Memory B cell (primary cell): ENCODE measurements around the gene FXYD3.
"Not testable (repeated sequence)": the region's sequence is repeated elsewhere in the genome, so short reads cannot be mapped to it uniquely, and the experiment has no call there.

Experiments used
- ATAC-seq: fragments of 150-1000 bp; cut with Tn5 transposase; 2 replicates; pipeline ENCODE4 v1.10.0; 2021; ENCODE audit warnings: low read depth, mild to moderate bottlenecking, moderate library complexity
- DNase-seq, 2 donors: peaks; one replicate each; pipeline ENCODE4 v3.0.0; 2022; ENCODE audit warnings: low spot score in 2 of 2
- H3K27ac Mint-ChIP-seq: one replicate; pipeline ENCODE4 v1.8.0; 2022; ENCODE audit warnings: mild to moderate bottlenecking, moderate library complexity, mixed read lengths
- H3K27me3 Mint-ChIP-seq: one replicate; pipeline ENCODE4 v1.8.0; 2022; ENCODE audit warnings: mixed read lengths
- H3K36me3 Mint-ChIP-seq: one replicate; pipeline ENCODE4 v1.8.0; 2022; ENCODE audit warnings: mild to moderate bottlenecking, mixed read lengths
- H3K4me1 Mint-ChIP-seq: one replicate; pipeline ENCODE4 v1.8.0; 2022; ENCODE audit warnings: mixed read lengths
- H3K4me3 Mint-ChIP-seq: one replicate; pipeline ENCODE4 v1.8.0; 2022; ENCODE audit warnings: mild to moderate bottlenecking, moderate library complexity, mixed read lengths
- H3K9me3 Mint-ChIP-seq: one replicate; pipeline ENCODE4 v1.8.0; 2022; ENCODE audit warnings: mixed read lengths

Gene FXYD3

DNA sequence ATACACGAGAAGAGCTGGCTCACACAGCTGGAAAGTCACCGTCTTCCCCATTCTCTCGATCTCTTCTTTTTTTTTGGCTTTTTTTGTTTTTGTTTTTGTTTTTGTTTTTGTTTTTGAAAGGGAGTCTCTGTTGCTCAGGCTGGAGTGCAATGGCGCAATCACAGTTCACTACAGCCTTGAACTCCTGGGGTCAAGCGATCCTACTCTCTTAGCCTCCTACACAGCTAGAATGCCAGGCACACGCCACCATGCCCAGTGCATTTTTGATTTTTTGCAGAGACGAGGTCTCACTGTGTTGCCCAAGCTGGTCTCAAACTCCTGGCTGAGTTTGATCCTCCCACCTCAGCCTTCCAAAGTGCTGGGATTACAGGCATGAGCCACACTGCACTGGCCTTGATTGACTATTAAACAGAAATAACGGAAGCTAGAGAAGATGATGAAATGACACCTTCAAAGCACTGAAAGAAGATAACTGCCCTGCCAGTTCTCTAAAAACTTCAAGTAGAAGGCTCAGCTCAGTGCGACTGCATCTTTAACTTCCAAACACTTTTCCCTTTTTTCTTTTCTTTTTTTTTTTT lies 4.0 kb downstream of the FXYD3 start:
- DNase-seq = no peak
- H3K4me1 Mint-ChIP-seq = peaks cover 10% of the 10 kb centered on the region
- H3K4me3 Mint-ChIP-seq = no peak overlapping the region
- H3K9me3 Mint-ChIP-seq = no peaks in the 10 kb centered on the region
- ATAC-seq = no peak
- H3K27ac Mint-ChIP-seq = no peak overlapping the region
- no peaks in the 10 kb centered on the region for H3K36me3 Mint-ChIP-seq
- no peaks in the 10 kb centered on the region for H3K27me3 Mint-ChIP-seq

DNA sequence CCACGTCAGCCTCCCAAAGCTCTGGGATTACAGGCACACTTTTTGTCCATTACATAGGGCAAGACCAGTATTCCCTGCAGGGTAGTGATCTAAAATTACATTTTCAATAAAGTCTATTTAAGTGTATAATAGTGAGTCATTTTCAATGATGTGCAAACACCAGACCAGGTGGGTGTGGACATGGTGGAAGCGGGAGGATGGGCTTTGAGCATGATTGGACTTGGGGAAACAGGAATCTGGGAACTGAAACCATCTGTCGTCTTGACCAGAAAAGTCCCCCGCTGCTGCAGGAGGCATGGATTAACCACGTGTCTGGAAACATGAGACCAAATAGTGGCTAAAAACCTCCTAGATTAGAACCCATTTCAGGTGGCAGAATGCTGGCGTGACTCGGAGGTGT lies 4.9 kb downstream of the FXYD3 start:
- ATAC-seq (no peak), DNase-seq (no peak)
- H3K4me1 Mint-ChIP-seq = peaks cover 11% of the 10 kb centered on the region
- no peak overlapping the region for H3K27ac Mint-ChIP-seq
- H3K9me3 Mint-ChIP-seq = no peaks in the 10 kb centered on the region
- no peaks in the 10 kb centered on the region for H3K36me3 Mint-ChIP-seq
- H3K27me3 Mint-ChIP-seq = no peaks in the 10 kb centered on the region
- no peak overlapping the region for H3K4me3 Mint-ChIP-seq

DNA sequence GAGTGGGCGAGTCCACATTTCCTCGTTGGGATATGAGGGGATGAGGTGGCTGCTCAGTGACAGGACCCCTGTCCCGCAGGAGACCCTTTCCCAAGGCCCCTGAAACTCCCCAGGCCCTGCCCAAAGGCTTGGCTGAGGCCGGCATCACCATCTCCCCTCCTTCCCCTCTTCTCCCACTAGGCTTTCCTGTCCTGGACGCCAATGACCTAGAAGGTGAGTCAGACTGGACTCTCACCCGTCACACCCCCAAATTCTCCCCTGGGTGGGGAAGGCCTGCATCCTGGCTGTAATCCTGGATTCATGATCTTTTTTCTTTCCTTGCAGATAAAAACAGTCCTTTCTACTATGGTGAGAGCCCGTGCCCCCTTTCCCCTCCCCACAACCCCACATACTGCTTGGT lies 5.3 kb downstream of the FXYD3 start:
- Mint-ChIP-seq H3K27me3 (no peaks in the 10 kb centered on the region), H3K36me3 (no peaks in the 10 kb centered on the region), H3K9me3 (no peaks in the 10 kb centered on the region), H3K4me3 (no peak overlapping the region), H3K4me1 (peaks cover 11% of the 10 kb centered on the region), H3K27ac (no peak overlapping the region)
- no peak for ATAC-seq
- no peak for DNase-seq

DNA sequence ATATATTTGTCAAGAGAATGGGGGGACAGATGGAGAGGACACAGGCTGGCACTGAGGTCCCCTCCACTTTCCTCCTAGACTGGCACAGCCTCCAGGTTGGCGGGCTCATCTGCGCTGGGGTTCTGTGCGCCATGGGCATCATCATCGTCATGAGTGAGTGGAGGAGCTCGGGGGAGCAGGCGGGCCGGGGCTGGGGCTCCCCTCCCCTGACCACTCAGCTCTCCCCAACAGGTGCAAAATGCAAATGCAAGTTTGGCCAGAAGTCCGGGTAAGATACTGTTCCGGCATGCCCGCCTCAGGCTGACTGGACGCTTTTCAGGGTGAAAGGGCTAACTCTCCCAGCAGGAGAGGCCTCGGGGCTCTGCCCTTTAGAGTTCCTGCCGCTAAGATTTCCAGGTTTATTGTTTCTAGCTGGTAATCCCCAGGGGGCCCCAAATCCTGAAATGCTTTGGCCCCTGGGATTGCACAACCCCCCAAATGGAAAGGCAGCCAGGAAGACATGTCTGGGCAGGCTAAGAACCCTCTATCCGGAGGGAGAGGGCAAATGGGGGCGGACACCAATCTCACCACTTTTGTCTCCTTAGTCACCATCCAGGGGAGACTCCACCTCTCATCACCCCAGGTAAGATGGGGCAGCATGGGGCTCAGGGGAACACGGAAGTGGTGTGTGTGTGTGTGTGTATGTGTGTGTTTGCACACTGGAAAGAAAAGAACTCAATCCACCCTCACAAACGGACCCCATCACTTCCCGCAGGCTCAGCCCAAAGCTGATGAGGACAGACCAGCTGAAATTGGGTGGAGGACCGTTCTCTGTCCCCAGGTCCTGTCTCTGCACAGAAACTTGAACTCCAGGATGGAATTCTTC lies 7.3 kb downstream of the FXYD3 start:
- no peak overlapping the region for H3K4me3 Mint-ChIP-seq
- H3K36me3 Mint-ChIP-seq = no peaks in the 10 kb centered on the region
- ATAC-seq (no peak), DNase-seq (no peak)
- no peaks in the 10 kb centered on the region for H3K27me3 Mint-ChIP-seq
- peaks cover 11% of the 10 kb centered on the region for H3K4me1 Mint-ChIP-seq
- no peak overlapping the region for H3K27ac Mint-ChIP-seq
- no peaks in the 10 kb centered on the region for H3K9me3 Mint-ChIP-seq

DNA sequence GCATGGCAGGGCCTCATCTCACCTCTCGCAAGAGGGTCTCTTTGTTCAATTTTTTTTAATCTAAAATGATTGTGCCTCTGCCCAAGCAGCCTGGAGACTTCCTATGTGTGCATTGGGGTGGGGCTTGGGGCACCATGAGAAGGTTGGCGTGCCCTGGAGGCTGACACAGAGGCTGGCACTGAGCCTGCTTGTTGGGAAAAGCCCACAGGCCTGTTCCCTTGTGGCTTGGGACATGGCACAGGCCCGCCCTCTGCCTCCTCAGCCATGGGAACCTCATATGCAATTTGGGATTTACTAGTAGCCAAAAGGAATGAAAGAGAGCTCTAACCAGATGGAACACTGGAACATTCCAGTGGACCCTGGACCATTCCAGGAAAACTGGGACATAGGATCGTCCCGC lies 8.0 kb downstream of the FXYD3 start:
- Mint-ChIP-seq H3K27ac (no peak overlapping the region), H3K36me3 (no peaks in the 10 kb centered on the region), H3K27me3 (no peaks in the 10 kb centered on the region), H3K4me3 (peak overlapping the region; percentile 85), H3K4me1 (peaks cover 11% of the 10 kb centered on the region), H3K9me3 (no peaks in the 10 kb centered on the region)
- no peak for ATAC-seq
- DNase-seq = no peak

DNA sequence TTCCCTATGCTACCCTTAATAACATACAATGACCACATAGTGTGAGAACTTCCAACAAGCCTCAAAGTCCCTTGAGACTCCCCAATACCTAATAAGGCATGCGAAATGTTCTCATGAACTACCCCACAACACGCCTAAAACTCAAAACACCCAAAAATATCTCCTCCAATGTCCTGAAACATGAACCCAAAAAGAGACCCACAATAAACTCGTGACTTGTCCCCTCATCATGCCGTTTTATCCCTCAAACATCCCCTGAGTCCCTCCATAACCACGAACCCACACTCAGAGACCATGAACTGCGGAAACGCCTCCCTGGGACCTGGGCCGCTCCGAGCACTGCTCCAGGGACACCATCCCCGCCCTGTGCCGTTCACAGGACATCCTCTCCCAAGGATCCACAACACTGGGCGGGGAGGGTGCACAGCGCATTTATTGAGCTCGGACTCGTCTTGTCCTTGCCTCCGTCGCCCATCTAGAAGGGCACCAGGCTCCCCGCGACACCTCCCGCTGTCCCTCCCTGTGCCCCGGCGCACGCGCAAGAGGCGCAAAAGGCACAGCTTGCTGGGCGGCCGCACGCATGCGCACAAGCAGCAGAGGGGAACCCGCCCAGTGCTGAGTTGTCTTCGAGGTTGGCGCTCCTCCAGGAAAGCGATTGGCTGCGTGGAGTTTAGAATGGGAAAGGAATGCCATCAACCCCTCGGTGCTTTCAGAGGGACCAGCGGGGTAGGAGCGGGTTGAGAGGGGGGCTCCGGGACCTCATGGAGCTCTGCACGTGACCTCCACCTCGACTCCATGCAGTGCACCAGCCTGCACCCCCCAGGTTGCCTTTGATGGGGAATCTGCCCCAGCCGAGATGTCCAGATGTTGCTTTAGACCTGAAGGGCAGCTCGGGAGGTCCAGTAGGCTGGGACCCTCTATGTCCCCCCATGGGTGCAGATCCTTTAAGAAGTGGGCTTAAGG lies 8.8 kb downstream of the FXYD3 start:
- Mint-ChIP-seq H3K27ac (peak overlapping the region; percentile 82), H3K4me1 (peaks cover 11% of the 10 kb centered on the region), H3K36me3 (no peaks in the 10 kb centered on the region), H3K27me3 (no peaks in the 10 kb centered on the region), H3K4me3 (peak overlapping the region; percentile 85), H3K9me3 (no peaks in the 10 kb centered on the region)
- peak; percentile 98 for ATAC-seq
- DNase-seq = peak; percentile 80 to 81

DNA sequence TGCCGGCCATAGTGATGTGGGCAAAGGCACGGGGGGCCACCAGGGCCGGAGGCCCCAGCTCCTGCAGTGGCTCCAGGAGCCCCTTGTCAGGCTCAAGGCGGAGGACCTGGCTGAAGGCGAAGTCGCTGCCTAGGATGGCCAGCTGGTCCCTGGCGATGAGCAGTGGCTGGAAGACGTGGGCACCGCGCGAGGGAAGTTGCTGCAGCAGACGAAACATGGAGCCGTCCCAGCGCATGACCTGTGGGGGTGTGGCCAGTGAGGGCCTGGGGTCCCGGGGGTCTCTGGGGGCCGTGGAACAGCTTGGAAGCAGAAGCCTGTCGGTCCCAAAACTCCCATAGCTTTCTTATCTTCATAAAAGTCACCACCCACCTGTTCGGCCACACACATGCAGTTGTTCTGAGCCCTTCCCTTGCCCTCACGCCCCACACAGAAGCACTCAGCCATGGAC lies 9.7 kb downstream of the FXYD3 start:
- ATAC-seq (no peak), DNase-seq (no peak)
- no peaks in the 10 kb centered on the region for H3K36me3 Mint-ChIP-seq
- H3K27ac Mint-ChIP-seq = no peak overlapping the region
- peaks cover 11% of the 10 kb centered on the region for H3K4me1 Mint-ChIP-seq
- no peaks in the 10 kb centered on the region for H3K9me3 Mint-ChIP-seq
- peak overlapping the region; percentile 46 for H3K4me3 Mint-ChIP-seq
- no peaks in the 10 kb centered on the region for H3K27me3 Mint-ChIP-seq

DNA sequence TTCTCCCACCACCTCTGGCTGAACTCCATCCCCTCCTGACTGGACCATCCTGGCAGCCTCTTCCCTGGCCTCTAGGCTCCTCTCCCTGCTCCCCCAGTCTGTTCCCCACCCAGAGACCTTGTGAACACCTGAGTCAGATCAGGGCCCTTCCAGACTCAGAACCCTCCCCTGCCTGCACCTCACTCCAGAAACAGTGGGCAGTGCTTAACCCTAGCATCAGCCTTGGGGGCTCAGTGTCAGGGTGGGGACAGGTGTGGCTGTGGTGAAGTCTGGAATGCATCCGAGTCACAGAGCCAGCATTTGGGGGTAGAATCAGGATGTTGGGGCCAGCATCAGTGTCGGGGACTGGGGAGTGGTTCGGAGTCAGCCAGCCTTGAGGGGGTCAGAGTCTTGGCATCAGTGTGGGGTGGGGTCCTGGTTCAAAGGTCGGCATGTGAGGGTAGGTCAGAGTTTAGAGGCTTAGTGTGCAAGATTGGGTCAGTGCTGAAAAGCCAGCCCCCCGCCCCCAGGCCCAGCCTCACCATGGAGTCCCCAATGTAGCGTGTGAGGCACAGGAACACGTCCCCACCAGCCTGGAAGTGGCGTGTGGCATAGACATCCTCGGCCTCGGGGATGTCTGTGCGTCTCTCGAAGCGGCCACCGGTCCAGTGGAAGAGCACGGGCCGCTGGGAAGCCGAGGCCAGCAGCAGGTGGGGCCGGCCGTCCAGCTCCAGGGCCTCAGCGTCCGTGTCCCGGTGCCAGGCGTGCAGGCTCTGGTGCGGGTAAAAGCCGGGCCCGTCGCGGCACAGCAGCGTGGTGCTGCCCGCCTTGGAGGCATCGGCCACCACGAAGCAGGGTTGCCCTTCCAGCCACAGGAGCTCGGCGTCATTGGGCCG lies 10.4 kb downstream of the FXYD3 start:
- H3K4me3 Mint-ChIP-seq = peak overlapping the region; percentile 46
- no peaks in the 10 kb centered on the region for H3K36me3 Mint-ChIP-seq
- no peaks in the 10 kb centered on the region for H3K9me3 Mint-ChIP-seq
- H3K4me1 Mint-ChIP-seq = peaks cover 11% of the 10 kb centered on the region
- H3K27ac Mint-ChIP-seq = no peak overlapping the region
- DNase-seq (no peak), ATAC-seq (no peak)
- H3K27me3 Mint-ChIP-seq = no peaks in the 10 kb centered on the region

DNA sequence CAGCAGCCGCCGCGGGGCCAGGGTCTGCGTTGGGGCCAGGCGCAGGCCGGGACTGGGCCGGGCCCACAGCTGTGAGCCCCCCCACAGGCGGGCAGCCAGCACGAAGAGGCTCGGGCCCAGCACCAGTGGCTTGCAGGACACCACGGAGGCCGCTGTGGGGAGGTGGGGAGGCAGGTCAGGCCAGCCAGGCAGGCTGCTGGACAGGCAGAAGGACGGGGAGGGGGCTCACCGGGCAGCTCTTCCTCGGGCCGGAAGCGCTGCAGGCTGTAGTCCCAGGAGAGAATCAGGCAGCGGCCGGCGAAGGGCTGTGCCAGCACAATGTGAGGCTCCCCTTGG lies 11.0 kb downstream of the FXYD3 start:
- Mint-ChIP-seq H3K27me3 (no peaks in the 10 kb centered on the region), H3K4me1 (peaks cover 11% of the 10 kb centered on the region), H3K27ac (no peak overlapping the region), H3K36me3 (no peaks in the 10 kb centered on the region), H3K4me3 (no peak overlapping the region), H3K9me3 (no peaks in the 10 kb centered on the region)
- ATAC-seq (no peak), DNase-seq (no peak)

DNA sequence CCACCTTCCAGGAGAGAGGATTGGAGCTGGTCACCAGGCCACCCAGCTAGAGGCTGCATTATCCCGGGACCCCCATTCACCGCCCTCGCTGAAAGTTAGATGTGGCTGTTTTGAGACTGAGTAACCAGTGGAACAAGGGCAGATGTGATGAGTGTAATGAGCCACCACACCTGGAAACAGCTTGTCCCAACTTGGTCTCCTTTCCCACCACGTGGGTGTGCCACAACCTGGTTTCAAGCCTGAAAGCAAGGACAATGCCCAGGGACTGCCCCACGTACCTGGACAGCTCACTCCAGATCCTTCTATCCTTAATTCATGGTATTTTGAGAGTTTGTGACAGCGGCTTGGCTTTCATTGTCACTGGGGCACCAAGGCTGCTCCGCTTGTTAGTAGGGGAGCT lies 12.2 kb downstream of the FXYD3 start:
- H3K9me3 Mint-ChIP-seq = peaks cover 5% of the 10 kb centered on the region
- no peak overlapping the region for H3K4me3 Mint-ChIP-seq
- H3K27ac Mint-ChIP-seq = no peak overlapping the region
- no peaks in the 10 kb centered on the region for H3K36me3 Mint-ChIP-seq
- no peaks in the 10 kb centered on the region for H3K27me3 Mint-ChIP-seq
- DNase-seq (no peak), ATAC-seq (no peak)
- peaks cover 14% of the 10 kb centered on the region for H3K4me1 Mint-ChIP-seq

DNA sequence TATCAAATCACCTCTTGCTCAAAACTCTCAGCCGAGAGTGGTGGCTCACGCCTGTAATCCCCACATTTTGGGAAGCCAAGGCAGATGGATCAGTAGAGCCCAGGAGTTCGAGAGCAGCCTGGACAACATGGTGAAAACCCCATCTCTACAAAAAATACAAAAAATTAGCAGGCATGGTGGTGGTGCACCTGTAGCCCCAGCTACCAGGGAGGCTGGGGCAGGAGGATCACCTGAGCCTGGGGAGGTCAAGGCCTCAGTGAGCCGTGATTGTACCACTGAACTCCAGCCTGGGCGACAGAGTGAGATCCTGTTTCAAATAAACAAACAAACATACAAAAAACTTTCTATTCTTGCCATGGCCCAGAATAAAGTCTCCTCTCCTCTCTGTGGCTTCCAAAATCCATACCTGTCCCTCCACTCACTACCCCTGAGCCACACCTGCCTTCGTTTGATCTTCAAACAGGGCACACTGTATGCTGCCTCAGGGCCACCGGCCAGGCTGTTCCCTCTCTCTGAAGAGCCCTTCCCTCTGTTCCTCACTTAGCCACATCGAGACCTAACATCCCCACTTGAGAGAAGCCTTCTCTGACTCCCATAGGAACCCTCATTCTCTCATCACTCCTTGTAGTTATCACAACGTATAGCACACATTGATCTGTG lies 12.9 kb downstream of the FXYD3 start:
- H3K4me3 Mint-ChIP-seq = no peak overlapping the region
- ATAC-seq = no peak
- no peaks in the 10 kb centered on the region for H3K36me3 Mint-ChIP-seq
- peaks cover 6% of the 10 kb centered on the region for H3K9me3 Mint-ChIP-seq
- H3K4me1 Mint-ChIP-seq = peaks cover 14% of the 10 kb centered on the region
- no peak overlapping the region for H3K27ac Mint-ChIP-seq
- no peak for DNase-seq
- no peaks in the 10 kb centered on the region for H3K27me3 Mint-ChIP-seq

DNA sequence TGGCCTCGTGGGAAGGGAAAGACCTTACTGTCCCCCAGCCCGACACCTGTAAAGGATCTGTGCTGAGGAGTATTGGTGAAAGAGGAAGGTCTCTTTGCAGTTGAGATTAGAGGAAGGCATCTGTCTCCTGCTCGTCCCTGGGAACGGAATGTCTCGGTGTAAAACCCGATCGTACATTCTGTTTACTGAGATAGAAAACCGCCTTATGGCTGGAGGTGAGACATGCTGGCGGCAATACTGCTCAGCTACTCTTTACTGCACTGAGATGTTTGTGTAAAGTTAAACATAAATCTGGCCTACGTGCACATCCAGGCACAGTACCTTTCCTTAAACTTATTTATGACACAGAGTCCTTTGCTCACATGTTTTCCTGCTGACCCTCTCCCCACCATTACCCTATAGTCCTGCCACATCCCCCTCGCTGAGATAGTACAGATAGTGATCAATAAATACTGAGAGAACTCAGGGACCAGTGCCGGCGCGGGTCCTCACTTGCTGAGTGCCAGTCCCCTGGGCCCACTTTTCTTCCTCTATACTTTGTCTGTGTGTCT lies 14.2 kb downstream of the FXYD3 start:
- not testable (repeated sequence) for H3K27me3 Mint-ChIP-seq

More for the DNA sequence above, 14.2 kb downstream of the FXYD3 start:
- H3K36me3 Mint-ChIP-seq, H3K27ac Mint-ChIP-seq, ATAC-seq, H3K4me1 Mint-ChIP-seq, H3K4me3 Mint-ChIP-seq, DNase-seq, H3K9me3 Mint-ChIP-seq: not testable (repeated sequence)
